Brain microvascular endothelial cell (primary cell): ENCODE data around the gene TMEM178B.
"Not testable (repeated sequence)": the region's sequence is repeated elsewhere in the genome, so short reads cannot be mapped to it uniquely, and the experiment has no call there.

ENCODE experiments used
- DNase-seq: peaks from one replicate; pipeline ENCODE4 v3.0.0-alpha.2; 2020
- H3K27ac ChIP-seq: fragments of 250-450 bp; sonication (Bioruptor Pico); 2 replicates; pipeline ENCODE4 v1.5.1; 2020; ENCODE audit warnings: mild to moderate bottlenecking, moderate library complexity
- H3K27me3 ChIP-seq: fragments of 250-450 bp; sonication (Bioruptor Pico); replicated peaks from 2 replicates; pipeline ENCODE4 v1.5.1; 2020; ENCODE audit warnings: mild to moderate bottlenecking
- H3K36me3 ChIP-seq: fragments of 250-450 bp; sonication (Bioruptor Pico); replicated peaks from 2 replicates; pipeline ENCODE4 v1.5.1; 2020; ENCODE audit warnings: mild to moderate bottlenecking
- H3K4me3 ChIP-seq: 2 replicates; pipeline ENCODE4 v1.5.1; 2011; ENCODE audit warnings: low read depth, mild to moderate bottlenecking, control low read depth, low read length, moderate library complexity
- in situ Hi-C: cut with HindIII; loops from 2 replicates; pipeline ENCODE4 v1.10.0; 2017; ENCODE audit warnings: low sequenced_read_pairs, low pct_ligation_motif_present
- TF ChIP-seq, protein P1 (sequence below): IDR thresholded peaks from 2 replicates; pipeline ENCODE4 v1.5.1; 2011; ENCODE audit warnings: low read depth, mild to moderate bottlenecking, moderate library complexity, low read length, control low read depth, inconsistent platforms; ENCODE audit errors: missing control alignments

TMEM178B gene

DNA sequence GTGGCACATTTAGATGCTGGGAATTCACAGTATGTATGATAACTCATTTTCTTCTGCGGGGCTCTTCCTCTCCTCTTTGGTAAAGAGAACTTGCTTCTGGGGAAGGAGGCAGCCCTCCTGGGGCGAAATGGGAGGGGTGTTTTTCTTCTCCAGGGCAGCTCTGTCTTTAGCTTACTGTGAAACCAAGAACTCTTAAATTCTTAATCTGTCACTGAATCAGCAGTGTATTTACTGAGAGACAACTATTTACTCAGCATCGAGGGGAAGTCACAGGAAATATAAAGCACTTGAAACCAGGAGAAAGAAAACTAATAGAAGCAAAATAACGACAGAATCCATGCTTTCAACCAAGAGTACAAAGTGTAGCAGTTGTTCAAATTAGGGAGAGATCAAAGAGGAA is 319.2 kb downstream of the TMEM178B start:
- no peak overlapping the region for H3K27ac ChIP-seq
- H3K4me3 ChIP-seq, result no peak overlapping the region
- TF ChIP-seq, protein P1, sequence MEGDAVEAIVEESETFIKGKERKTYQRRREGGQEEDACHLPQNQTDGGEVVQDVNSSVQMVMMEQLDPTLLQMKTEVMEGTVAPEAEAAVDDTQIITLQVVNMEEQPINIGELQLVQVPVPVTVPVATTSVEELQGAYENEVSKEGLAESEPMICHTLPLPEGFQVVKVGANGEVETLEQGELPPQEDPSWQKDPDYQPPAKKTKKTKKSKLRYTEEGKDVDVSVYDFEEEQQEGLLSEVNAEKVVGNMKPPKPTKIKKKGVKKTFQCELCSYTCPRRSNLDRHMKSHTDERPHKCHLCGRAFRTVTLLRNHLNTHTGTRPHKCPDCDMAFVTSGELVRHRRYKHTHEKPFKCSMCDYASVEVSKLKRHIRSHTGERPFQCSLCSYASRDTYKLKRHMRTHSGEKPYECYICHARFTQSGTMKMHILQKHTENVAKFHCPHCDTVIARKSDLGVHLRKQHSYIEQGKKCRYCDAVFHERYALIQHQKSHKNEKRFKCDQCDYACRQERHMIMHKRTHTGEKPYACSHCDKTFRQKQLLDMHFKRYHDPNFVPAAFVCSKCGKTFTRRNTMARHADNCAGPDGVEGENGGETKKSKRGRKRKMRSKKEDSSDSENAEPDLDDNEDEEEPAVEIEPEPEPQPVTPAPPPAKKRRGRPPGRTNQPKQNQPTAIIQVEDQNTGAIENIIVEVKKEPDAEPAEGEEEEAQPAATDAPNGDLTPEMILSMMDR, result no peak
- H3K27me3 ChIP-seq, result no peaks in the 10 kb centered on the region
- in situ Hi-C loops, result no loop called here
- DNase-seq, result no peak
- H3K36me3 ChIP-seq, result no peaks in the 10 kb centered on the region

DNA sequence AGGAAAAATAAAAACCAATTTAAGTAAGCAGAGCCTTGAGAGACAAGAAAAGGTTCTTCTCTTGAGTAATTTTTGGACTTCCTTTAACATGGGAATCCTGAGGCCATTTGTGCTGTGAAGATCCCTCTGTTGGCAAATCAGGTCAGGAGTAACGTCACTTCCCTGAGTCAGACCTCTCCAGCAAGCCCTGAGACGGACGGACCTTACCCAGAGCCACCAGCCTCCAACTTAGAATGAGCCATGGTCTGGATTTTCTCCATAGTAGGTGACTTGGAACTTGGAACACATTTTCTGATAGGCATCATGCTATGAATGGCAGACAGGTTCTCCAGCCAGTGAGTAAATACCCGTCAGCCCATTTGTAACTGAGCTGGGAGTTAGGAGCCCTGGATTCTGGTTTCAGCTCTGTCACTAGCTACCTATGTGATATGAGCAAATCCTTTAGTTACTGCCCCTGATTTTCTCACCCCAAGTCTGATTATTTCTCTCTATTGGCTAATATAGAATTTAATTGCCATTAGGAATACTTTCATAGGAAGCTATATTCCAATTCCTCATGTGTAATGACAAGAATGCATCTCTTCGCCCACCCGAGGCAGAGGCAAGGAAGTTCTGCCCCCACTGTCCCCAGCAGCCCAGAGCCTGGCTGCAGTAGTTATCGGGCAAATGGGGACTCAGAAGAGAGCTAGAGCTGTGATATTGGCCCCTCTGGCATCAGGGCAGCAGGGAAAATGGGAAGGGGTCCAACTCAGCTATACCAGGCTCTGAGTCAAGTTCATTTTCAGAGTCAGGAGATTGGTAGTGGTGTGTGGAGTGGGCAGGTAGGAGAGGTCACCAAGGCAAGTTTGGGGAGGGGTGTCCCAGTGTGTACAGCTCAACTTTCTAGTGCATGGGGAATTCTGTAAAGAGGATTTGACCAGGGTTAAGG is 323.6 kb downstream of the TMEM178B start:
- in situ Hi-C loops, result no loop called here
- Histone ChIP-seq H3K27me3 (no peaks in the 10 kb centered on the region), H3K27ac (no peak overlapping the region), H3K4me3 (no peak overlapping the region), H3K36me3 (no peaks in the 10 kb centered on the region)
- no peak for DNase-seq
- TF ChIP-seq, protein P1, result no peak

DNA sequence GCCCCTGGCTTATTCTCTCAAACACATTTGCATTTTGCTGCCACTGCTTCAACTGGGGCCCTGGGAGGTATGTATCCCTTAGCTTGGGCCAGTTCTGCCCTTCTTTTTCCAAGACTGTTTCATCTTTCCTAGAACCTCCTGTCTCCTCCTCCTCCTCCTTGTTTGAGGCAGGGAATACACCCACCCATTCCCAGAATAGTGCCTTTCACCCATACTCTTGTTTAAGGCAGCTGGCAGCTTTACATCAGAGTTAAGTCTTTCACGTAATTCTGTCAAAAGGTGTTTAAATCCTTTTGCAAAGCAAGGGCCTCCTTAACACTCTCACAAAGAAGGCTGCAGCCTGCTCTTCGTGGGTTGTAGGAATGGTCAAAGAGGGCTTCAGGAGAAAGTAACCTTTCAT is 326.5 kb downstream of the TMEM178B start:
- in situ Hi-C loops, result no loop called here

DNA sequence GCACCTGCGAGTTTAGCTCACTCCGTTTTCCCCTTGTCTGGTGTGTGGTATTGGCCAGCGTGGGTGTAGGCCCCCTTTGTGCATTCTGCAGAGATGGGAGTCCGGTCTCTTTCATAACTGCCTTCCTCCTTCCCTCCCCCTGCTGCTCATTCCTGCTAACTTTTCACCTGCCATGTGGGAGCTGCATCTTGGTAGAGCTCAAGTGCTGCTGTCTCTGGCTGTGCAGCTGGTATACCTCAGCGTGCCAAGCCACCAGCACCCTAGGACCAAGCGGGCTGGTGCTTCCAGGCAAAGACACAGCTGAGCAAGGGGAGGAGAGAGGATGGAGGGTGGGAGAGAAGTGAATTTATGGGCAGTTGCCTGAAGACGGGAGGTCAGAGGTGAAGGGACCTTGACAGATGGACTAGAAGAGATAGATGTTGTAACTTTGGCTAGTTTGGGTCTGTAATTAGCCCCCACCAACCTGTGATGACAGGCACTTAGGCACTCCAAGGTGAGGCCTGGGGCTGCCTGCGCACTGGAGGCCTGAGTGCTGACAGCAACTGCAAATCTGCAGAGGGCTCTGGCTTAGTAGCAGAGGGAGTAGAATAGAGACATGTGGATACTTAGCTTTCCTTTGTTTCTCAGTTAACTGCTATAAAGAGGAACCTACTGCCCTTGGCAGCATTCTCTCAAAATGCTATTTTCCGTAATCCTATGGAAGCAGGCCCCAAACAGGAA is 328.6 kb downstream of the TMEM178B start:
- TF ChIP-seq, protein P1, result no peak
- Histone ChIP-seq H3K27ac (no peak overlapping the region), H3K27me3 (no peaks in the 10 kb centered on the region), H3K36me3 (no peaks in the 10 kb centered on the region), H3K4me3 (no peak overlapping the region)
- no peak for DNase-seq
- in situ Hi-C loops, result no loop called here

More for the DNA sequence above, 326.5 kb downstream of the TMEM178B start:
- H3K36me3 ChIP-seq, result no peaks in the 10 kb centered on the region
- no peak for DNase-seq
- TF ChIP-seq, protein P1, result no peak
- H3K27me3 ChIP-seq, result no peaks in the 10 kb centered on the region
- H3K27ac ChIP-seq, result no peak overlapping the region
- no peak overlapping the region for H3K4me3 ChIP-seq

DNA sequence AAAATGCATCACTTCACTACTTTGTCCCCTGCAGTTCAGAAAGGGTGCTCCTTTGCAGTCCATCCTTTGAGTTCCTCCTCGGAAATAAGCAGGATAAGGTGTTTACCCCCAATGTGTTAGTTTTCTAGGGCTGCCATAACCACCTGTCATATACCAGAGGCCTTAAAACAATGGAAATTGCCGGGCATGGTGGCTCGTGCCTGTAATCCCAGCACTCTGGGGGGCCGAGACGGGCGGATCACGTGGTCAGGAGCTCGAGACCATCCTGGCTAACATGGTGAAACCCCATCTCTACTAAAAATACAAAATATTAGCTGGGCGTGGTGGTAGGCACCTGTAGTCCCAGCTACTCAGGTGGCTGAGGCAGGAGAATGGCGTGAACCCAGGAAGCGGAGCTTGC is 330.0 kb downstream of the TMEM178B start:
- in situ Hi-C loops, result not testable (repeated sequence)

DNA sequence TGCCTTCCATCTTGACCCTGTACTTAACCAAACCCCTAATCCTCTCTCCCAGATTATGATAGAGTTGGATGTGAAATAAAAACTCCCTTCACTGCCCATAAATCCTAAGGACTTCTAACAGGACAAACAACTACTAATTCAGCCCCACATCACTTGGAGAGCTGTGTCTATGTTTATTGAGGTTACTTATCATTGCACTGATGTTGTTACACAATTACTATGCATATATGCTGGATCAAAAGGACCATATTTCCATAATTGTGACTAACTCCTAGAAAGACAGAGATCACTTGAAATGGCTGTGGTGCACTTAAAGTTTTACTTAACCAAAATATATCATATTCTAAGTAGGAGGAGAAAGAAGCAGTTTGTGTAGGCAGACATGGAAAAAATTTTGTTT is 332.5 kb downstream of the TMEM178B start:
- DNase-seq, result no peak
- in situ Hi-C loops, result no loop called here

More for the DNA sequence above, 330.0 kb downstream of the TMEM178B start:
- H3K27me3 ChIP-seq, H3K36me3 ChIP-seq, H3K27ac ChIP-seq, H3K4me3 ChIP-seq, DNase-seq: not testable (repeated sequence)

More for the DNA sequence above, 332.5 kb downstream of the TMEM178B start:
- Histone ChIP-seq H3K27ac (no peak overlapping the region), H3K4me3 (no peak overlapping the region), H3K36me3 (no peaks in the 10 kb centered on the region), H3K27me3 (no peaks in the 10 kb centered on the region)
- TF ChIP-seq, protein P1, result no peak
